CD8-positive, alpha-beta memory T cell (primary cell): ENCODE data around the gene TLE1. TPM values are rescaled to one million over a fixed set of nuclear protein-coding genes. Genes with fewer than 3 reads are reported as not detected.

Experiments used
- CTCF ChIA-PET: fragments of 350-600 bp; sonication (Branson Sonifier 250); formaldehyde crosslinking; loops from one replicate; lab custom pipeline; 2021; ENCODE audit warnings: antibody characterized with exemption; lab: Charles Lee
- POLR2A ChIA-PET: fragments of 350-600 bp; sonication (Branson Sonifier 250); formaldehyde crosslinking; loops from one replicate; lab custom pipeline; 2021; ENCODE audit warnings: antibody characterized with exemption; lab: Charles Lee
- DNase-seq, 5 donors: peaks; one replicate each; pipeline versions ENCODE4 v3.0.0 to v3.0.0-alpha.2; 2020 to 2022; ENCODE audit warnings: mixed read lengths in 1 of 5
- H3K27ac ChIP-seq: one replicate; pipeline ENCODE4 v1.7.0; 2013; ENCODE audit warnings: low read depth, mild to moderate bottlenecking, low read length, moderate library complexity
- H3K27me3 ChIP-seq: 2 replicates; pipeline ENCODE4 v1.7.0; 2013; ENCODE audit warnings: low read length, mild to moderate bottlenecking; ENCODE audit not compliant: insufficient read depth, poor library complexity, severe bottlenecking
- H3K36me3 ChIP-seq: 2 replicates; pipeline ENCODE4 v1.7.0; 2013; ENCODE audit warnings: mild to moderate bottlenecking, low read length, moderate library complexity; ENCODE audit not compliant: insufficient read depth
- H3K4me1 ChIP-seq: 2 replicates; pipeline ENCODE4 v1.7.0; 2013; ENCODE audit warnings: mild to moderate bottlenecking, low read length, moderate library complexity; ENCODE audit not compliant: insufficient read depth
- H3K4me3 ChIP-seq: 2 replicates; pipeline ENCODE4 v1.7.0; 2013; ENCODE audit warnings: mild to moderate bottlenecking, low read length
- H3K9me3 ChIP-seq: 2 replicates; pipeline ENCODE4 v1.7.0; 2013; ENCODE audit warnings: mild to moderate bottlenecking, low read length
- H3K27ac Mint-ChIP-seq, 8 donors: one replicate each; pipeline ENCODE4 v1.8.0; 2020 to 2021; ENCODE audit warnings: mixed read lengths in 8 of 8, mild to moderate bottlenecking in 6 of 8, inconsistent platforms in 3 of 8, moderate library complexity in 3 of 8
- H3K27me3 Mint-ChIP-seq, 2 donors: one replicate each; pipeline ENCODE4 v1.8.0; 2020 to 2021; ENCODE audit warnings: mixed read lengths in 2 of 2, mild to moderate bottlenecking in 1 of 2, moderate library complexity in 1 of 2
- H3K36me3 Mint-ChIP-seq, 3 donors: one replicate each; pipeline ENCODE4 v1.8.0; 2020 to 2021; ENCODE audit warnings: mixed read lengths in 3 of 3, inconsistent platforms in 1 of 3, mild to moderate bottlenecking in 1 of 3
- H3K4me1 Mint-ChIP-seq, 3 donors: one replicate each; pipeline ENCODE4 v1.8.0; 2020 to 2021; ENCODE audit warnings: mixed read lengths in 3 of 3, inconsistent platforms in 1 of 3, mild to moderate bottlenecking in 1 of 3
- H3K4me3 Mint-ChIP-seq, 7 donors: one replicate each; pipeline ENCODE4 v1.8.0; 2020 to 2021; ENCODE audit warnings: mixed read lengths in 7 of 7, mild to moderate bottlenecking in 6 of 7, moderate library complexity in 4 of 7, inconsistent platforms in 2 of 7
- H3K9me3 Mint-ChIP-seq, 5 donors: one replicate each; pipeline ENCODE4 v1.8.0; 2020 to 2022; ENCODE audit warnings: mixed read lengths in 5 of 5, mild to moderate bottlenecking in 3 of 5, moderate library complexity in 2 of 5, inconsistent platforms in 1 of 5
- polyA plus RNA-seq: library from polyadenylated mRNA; unstranded; fragments of 300-500 nt; fragmentation: Illumina TruSeq; gene quantifications from one replicate; pipeline ENCODE4 v1.2.3, GENCODE V29; 2021
- total RNA-seq, 2 experiments: library from RNA; stranded (reverse); gene quantifications; one replicate each; pipeline ENCODE4 v1.2.3, GENCODE V29; 2021

TLE1 gene
- total and polyA plus RNA-seq, 3 experiments from 2014 or later: 0.13 to 25.1 (median 0.33) TPM

- Mint-ChIP-seq H3K4me3 (no peak overlapping the region), H3K36me3 (no peaks in the 10 kb centered on the region), H3K9me3 (peaks cover 0 to 13% (median 2%) of the 10 kb centered on the region in 5 donors), H3K27me3 (no peaks in the 10 kb centered on the region), H3K27ac (no peak overlapping the region), H3K4me1 (no peaks in the 10 kb centered on the region)
- Histone ChIP-seq H3K36me3 (no peaks in the 10 kb centered on the region), H3K9me3 (no peaks in the 10 kb centered on the region), H3K4me1 (no peaks in the 10 kb centered on the region), H3K27ac (no peak overlapping the region), H3K27me3 (no peaks in the 10 kb centered on the region), H3K4me3 (no peak overlapping the region)
- ChIA-PET POLR2A (no interaction called here), CTCF (no interaction called here)
- DNase-seq: no peak
Measured at GRCh38 chr9:81543695-81544094, 145.7 kb downstream of the TLE1 start.

- H3K9me3 Mint-ChIP-seq: peaks cover 0 to 13% (median 2%) of the 10 kb centered on the region in 5 donors
- Histone ChIP-seq H3K9me3 (no peaks in the 10 kb centered on the region), H3K27me3 (no peaks in the 10 kb centered on the region), H3K27ac (no peak overlapping the region), H3K4me3 (no peak overlapping the region), H3K36me3 (no peaks in the 10 kb centered on the region), H3K4me1 (no peaks in the 10 kb centered on the region)
- no peaks in the 10 kb centered on the region for H3K36me3 Mint-ChIP-seq
- peak overlapping the region in 1 of 8 donors; percentile 51 for H3K27ac Mint-ChIP-seq
- CTCF ChIA-PET: no interaction called here
- H3K27me3 Mint-ChIP-seq: no peaks in the 10 kb centered on the region
- H3K4me3 Mint-ChIP-seq: no peak overlapping the region
- POLR2A ChIA-PET: no interaction called here
- no peaks in the 10 kb centered on the region for H3K4me1 Mint-ChIP-seq
- DNase-seq: no peak
Measured at GRCh38 chr9:81542118-81542889, 147.0 kb downstream of the TLE1 start.

- CTCF ChIA-PET: no interaction called here
- no peaks in the 10 kb centered on the region for H3K27me3 Mint-ChIP-seq
- H3K27me3 ChIP-seq: no peaks in the 10 kb centered on the region
Measured at GRCh38 chr9:81540142-81540710, 149.1 kb downstream of the TLE1 start.

GRCh38 chr9:81539317-81539716 lies 150.0 kb downstream of the TLE1 start:
- Mint-ChIP-seq H3K4me1 (no peaks in the 10 kb centered on the region), H3K27ac (no peak overlapping the region), H3K36me3 (no peaks in the 10 kb centered on the region), H3K4me3 (no peak overlapping the region), H3K27me3 (no peaks in the 10 kb centered on the region), H3K9me3 (peaks cover 0 to 13% (median 2%) of the 10 kb centered on the region in 5 donors)
- H3K27me3 ChIP-seq: no peaks in the 10 kb centered on the region
- no peaks in the 10 kb centered on the region for H3K4me1 ChIP-seq
- CTCF ChIA-PET: no interaction called here
- H3K27ac ChIP-seq: no peak overlapping the region
- POLR2A ChIA-PET: no interaction called here
- no peaks in the 10 kb centered on the region for H3K36me3 ChIP-seq
- no peak for DNase-seq
- H3K4me3 ChIP-seq: no peak overlapping the region
- H3K9me3 ChIP-seq: no peaks in the 10 kb centered on the region

More at GRCh38 chr9:81540142-81540710, 149.1 kb downstream of the TLE1 start:
- no peaks in the 10 kb centered on the region for H3K36me3 ChIP-seq
- Mint-ChIP-seq H3K4me1 (no peaks in the 10 kb centered on the region), H3K9me3 (peaks cover 0 to 13% (median 2%) of the 10 kb centered on the region in 5 donors), H3K4me3 (peak overlapping the region in 1 of 7 donors; percentile 36), H3K27ac (no peak overlapping the region), H3K36me3 (no peaks in the 10 kb centered on the region)
- H3K9me3 ChIP-seq: no peaks in the 10 kb centered on the region
- H3K4me1 ChIP-seq: no peaks in the 10 kb centered on the region
- DNase-seq: no peak
- POLR2A ChIA-PET: no interaction called here
- H3K27ac ChIP-seq: no peak overlapping the region
- H3K4me3 ChIP-seq: no peak overlapping the region

GRCh38 chr9:81538890-81539289 lies 150.5 kb downstream of the TLE1 start:
- POLR2A ChIA-PET: no interaction called here

GRCh38 chr9:81537964-81538363 lies 151.4 kb downstream of the TLE1 start:
- POLR2A ChIA-PET: no interaction called here
- Histone ChIP-seq H3K4me3 (no peak overlapping the region), H3K27me3 (no peaks in the 10 kb centered on the region), H3K27ac (no peak overlapping the region), H3K36me3 (no peaks in the 10 kb centered on the region), H3K4me1 (no peaks in the 10 kb centered on the region), H3K9me3 (no peaks in the 10 kb centered on the region)
- CTCF ChIA-PET: no interaction called here
- no peak for DNase-seq
- Mint-ChIP-seq H3K9me3 (peaks cover 0 to 13% (median 2%) of the 10 kb centered on the region in 5 donors), H3K36me3 (no peaks in the 10 kb centered on the region), H3K4me3 (no peak overlapping the region), H3K4me1 (no peaks in the 10 kb centered on the region), H3K27ac (no peak overlapping the region), H3K27me3 (no peaks in the 10 kb centered on the region)

More at GRCh38 chr9:81538890-81539289, 150.5 kb downstream of the TLE1 start:
- Mint-ChIP-seq H3K27me3 (no peaks in the 10 kb centered on the region), H3K4me3 (no peak overlapping the region), H3K9me3 (peaks cover 0 to 13% (median 2%) of the 10 kb centered on the region in 5 donors), H3K36me3 (no peaks in the 10 kb centered on the region), H3K4me1 (no peaks in the 10 kb centered on the region), H3K27ac (no peak overlapping the region)
- Histone ChIP-seq H3K36me3 (no peaks in the 10 kb centered on the region), H3K4me3 (no peak overlapping the region), H3K27ac (no peak overlapping the region), H3K9me3 (no peaks in the 10 kb centered on the region), H3K4me1 (no peaks in the 10 kb centered on the region), H3K27me3 (no peaks in the 10 kb centered on the region)
- CTCF ChIA-PET: no interaction called here
- no peak for DNase-seq

GRCh38 chr9:81536242-81537025 lies 152.9 kb downstream of the TLE1 start:
- no peaks in the 10 kb centered on the region for H3K36me3 Mint-ChIP-seq
- H3K4me3 ChIP-seq: no peak overlapping the region
- ChIA-PET CTCF (no interaction called here), POLR2A (no interaction called here)
- H3K4me1 ChIP-seq: no peaks in the 10 kb centered on the region
- no peaks in the 10 kb centered on the region for H3K27me3 ChIP-seq
- H3K36me3 ChIP-seq: no peaks in the 10 kb centered on the region
- H3K4me3 Mint-ChIP-seq: no peak overlapping the region
- no peaks in the 10 kb centered on the region for H3K9me3 ChIP-seq
- peaks cover 0 to 6% (median 1%) of the 10 kb centered on the region in 5 donors for H3K9me3 Mint-ChIP-seq
- no peaks in the 10 kb centered on the region for H3K4me1 Mint-ChIP-seq
- no peak for DNase-seq
- no peak overlapping the region for H3K27ac ChIP-seq
- H3K27ac Mint-ChIP-seq: no peak overlapping the region
- no peaks in the 10 kb centered on the region for H3K27me3 Mint-ChIP-seq
